Liver (tissue), 3 donors: ENCODE data around the gene C5.

Experiments used
- JUND ChIP-seq, 2 donors: IDR thresholded peaks; 2 replicates each; pipeline ENCODE4 v1.6.1; 2016; ENCODE audit warnings: antibody characterized with exemption in 2 of 2
- TAF1 ChIP-seq: conservative IDR thresholded peaks from 2 replicates; pipeline ENCODE4 v1.6.1; 2016; ENCODE audit warnings: antibody characterized with exemption, mild to moderate bottlenecking
- TF ChIP-seq, protein P1 (sequence below): fragments of 150-350 bp; IDR thresholded peaks from 2 replicates; pipeline ENCODE4 v1.5.1; 2017; ENCODE audit warnings: improper control_type of control experiment, low read depth, low read length; ENCODE audit not compliant: missing input control
- donor health status: healthy.
- donor health status: healthy.

DNA sequence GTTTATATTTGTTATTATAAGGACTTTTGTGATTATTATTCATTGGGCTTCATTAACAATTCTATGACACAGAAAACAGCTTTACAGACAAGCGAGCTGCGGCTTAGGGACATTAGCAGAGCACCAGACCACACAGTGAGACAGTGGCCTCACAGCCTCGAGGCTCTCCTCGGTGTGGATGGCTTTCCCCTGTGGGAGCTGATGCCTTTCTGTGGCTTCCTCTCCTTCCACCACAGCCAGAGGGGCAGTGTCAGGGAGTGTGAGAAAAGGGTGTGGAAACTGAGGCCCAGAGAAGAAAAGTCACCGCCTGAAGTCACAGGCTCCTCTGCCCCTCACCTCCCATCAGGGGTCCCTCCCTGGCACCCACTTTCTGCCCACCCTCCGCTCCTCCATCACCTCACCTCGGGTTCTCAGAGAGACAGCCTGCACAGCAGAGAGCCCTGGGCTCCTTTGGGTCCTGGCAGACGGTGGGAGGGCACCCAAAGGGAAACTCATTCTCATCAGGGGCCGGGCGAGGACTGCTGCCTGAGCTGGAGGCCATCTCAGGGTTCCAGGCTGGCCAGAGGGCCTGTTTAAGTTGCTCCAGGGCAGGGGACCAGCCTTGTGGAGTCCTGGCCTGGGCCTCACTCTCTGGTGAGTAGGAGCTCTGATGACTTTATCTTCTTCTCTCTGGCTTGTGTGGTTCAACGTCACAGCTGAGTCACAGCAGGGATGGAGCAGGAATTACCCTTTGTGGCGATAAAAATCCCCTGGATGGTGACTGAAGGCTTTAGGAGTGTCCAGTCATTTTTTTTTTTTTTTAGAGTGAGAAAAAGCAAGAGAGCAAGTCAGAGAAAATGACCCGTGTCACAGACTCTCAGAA lies 124.3 kb downstream of the C5 start:
- TF ChIP-seq JUND (IDR thresholded peaks at IDR 0.05) (no peak), TAF1 (no peak)
- TF ChIP-seq, protein P1, sequence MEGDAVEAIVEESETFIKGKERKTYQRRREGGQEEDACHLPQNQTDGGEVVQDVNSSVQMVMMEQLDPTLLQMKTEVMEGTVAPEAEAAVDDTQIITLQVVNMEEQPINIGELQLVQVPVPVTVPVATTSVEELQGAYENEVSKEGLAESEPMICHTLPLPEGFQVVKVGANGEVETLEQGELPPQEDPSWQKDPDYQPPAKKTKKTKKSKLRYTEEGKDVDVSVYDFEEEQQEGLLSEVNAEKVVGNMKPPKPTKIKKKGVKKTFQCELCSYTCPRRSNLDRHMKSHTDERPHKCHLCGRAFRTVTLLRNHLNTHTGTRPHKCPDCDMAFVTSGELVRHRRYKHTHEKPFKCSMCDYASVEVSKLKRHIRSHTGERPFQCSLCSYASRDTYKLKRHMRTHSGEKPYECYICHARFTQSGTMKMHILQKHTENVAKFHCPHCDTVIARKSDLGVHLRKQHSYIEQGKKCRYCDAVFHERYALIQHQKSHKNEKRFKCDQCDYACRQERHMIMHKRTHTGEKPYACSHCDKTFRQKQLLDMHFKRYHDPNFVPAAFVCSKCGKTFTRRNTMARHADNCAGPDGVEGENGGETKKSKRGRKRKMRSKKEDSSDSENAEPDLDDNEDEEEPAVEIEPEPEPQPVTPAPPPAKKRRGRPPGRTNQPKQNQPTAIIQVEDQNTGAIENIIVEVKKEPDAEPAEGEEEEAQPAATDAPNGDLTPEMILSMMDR: no peak
